CD4-positive, alpha-beta memory T cell (primary cell): Measurements from ENCODE around the gene SLX4. TPM values are rescaled to one million over a fixed set of nuclear protein-coding genes. Genes with fewer than 3 reads are reported as not detected.

ENCODE experiments used
- CTCF ChIA-PET: fragments of 350-600 bp; sonication (Branson Sonifier 250); formaldehyde crosslinking; loops from one replicate; lab custom pipeline; 2021; ENCODE audit warnings: inconsistent platforms; ENCODE audit not compliant: partially characterized antibody; lab: Charles Lee
- POLR2A ChIA-PET: fragments of 350-600 bp; sonication (Branson Sonifier 250); formaldehyde crosslinking; loops from one replicate; lab custom pipeline; 2021; ENCODE audit not compliant: partially characterized antibody; lab: Charles Lee
- DNase-seq, 5 donors: peaks; one replicate each; pipeline versions ENCODE4 v3.0.0 to v3.0.0-alpha.2; 2020 to 2022; ENCODE audit warnings: mixed read lengths in 1 of 5
- H3K27ac ChIP-seq: one replicate; pipeline ENCODE4 v1.7.0; 2013; ENCODE audit warnings: low read depth, low read length
- H3K27me3 ChIP-seq: 2 replicates; pipeline ENCODE4 v1.7.0; 2013; ENCODE audit warnings: mild to moderate bottlenecking, low read length, moderate library complexity; ENCODE audit not compliant: insufficient read depth
- H3K36me3 ChIP-seq: 2 replicates; pipeline ENCODE4 v1.7.0; 2013; ENCODE audit warnings: mild to moderate bottlenecking, low read length, moderate library complexity; ENCODE audit not compliant: insufficient read depth
- H3K4me1 ChIP-seq: 2 replicates; pipeline ENCODE4 v1.7.0; 2013; ENCODE audit warnings: mild to moderate bottlenecking, low read length, moderate library complexity; ENCODE audit not compliant: insufficient read depth
- H3K4me3 ChIP-seq, 2 donors: one replicate each; pipeline ENCODE4 v1.7.0; 2013; ENCODE audit warnings: low read length in 2 of 2, mild to moderate bottlenecking in 1 of 2
- H3K9me3 ChIP-seq, 2 donors: one replicate each; pipeline ENCODE4 v1.7.0; 2013; ENCODE audit warnings: low read length in 2 of 2, control low read depth in 1 of 2; ENCODE audit not compliant: control insufficient read depth in 1 of 2
- H3K27ac Mint-ChIP-seq, 7 donors: one replicate each; pipeline ENCODE4 v1.8.0; 2020 to 2021; ENCODE audit warnings: mixed read lengths in 7 of 7, mild to moderate bottlenecking in 6 of 7, inconsistent platforms in 3 of 7, moderate library complexity in 3 of 7
- H3K27me3 Mint-ChIP-seq, 2 donors: one replicate each; pipeline ENCODE4 v1.8.0; 2020 to 2021; ENCODE audit warnings: mixed read lengths in 2 of 2
- H3K36me3 Mint-ChIP-seq, 2 donors: one replicate each; pipeline ENCODE4 v1.8.0; 2020 to 2021; ENCODE audit warnings: mixed read lengths in 2 of 2, inconsistent platforms in 1 of 2, mild to moderate bottlenecking in 1 of 2
- H3K4me1 Mint-ChIP-seq, 4 donors: one replicate each; pipeline ENCODE4 v1.8.0; 2020 to 2021; ENCODE audit warnings: mixed read lengths in 4 of 4, mild to moderate bottlenecking in 1 of 4
- H3K4me3 Mint-ChIP-seq, 8 donors: one replicate each; pipeline ENCODE4 v1.8.0; 2020 to 2021; ENCODE audit warnings: mixed read lengths in 8 of 8, mild to moderate bottlenecking in 7 of 8, moderate library complexity in 6 of 8, inconsistent platforms in 3 of 8
- H3K9me3 Mint-ChIP-seq, 8 donors: one replicate each; pipeline ENCODE4 v1.8.0; 2020 to 2021; ENCODE audit warnings: mixed read lengths in 8 of 8, mild to moderate bottlenecking in 5 of 8, inconsistent platforms in 3 of 8, moderate library complexity in 1 of 8
- intact Hi-C: fragments of 100-400 bp; cut with micrococcal nuclease; formaldehyde crosslinking; loops from one replicate; pipeline ENCODE4 v1.15.1; 2023
- polyA plus RNA-seq, 2 donors: library from polyadenylated mRNA; unstranded; fragments of 300-500 nt; fragmentation: Illumina TruSeq; gene quantifications; one replicate each; pipeline ENCODE4 v1.2.3, GENCODE V29; 2021
- total RNA-seq, 2 experiments: library from RNA; stranded (reverse); gene quantifications; one replicate each; pipeline ENCODE4 v1.2.3, GENCODE V29; 2021

Gene SLX4
- total and polyA plus RNA-seq, 4 experiments from 2014 or later: 0.87 to 6.7 (median 5.7) TPM; not detected in 1

DNA sequence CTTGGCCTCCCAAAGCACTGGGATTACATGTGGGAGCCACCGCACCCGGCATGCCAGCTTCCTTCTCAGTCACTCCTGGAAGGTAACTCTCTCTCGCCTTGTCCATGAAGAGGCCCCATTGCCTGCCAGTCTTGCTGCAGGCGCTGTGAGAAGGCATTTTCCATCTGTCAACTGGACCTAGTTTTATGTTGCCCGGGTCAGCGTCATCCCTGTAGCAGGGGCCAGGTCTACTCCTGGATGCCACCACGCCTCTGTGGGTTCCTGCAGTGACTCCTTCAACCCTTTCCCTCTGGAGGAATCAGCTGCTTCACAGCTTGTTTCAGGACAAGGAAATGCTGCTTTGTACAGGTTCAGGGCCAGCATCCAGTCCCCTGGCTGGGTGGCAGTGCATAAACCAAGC lies 31.6 kb downstream of the SLX4 start:
- Histone ChIP-seq H3K27ac (no peak overlapping the region), H3K4me3 (no peak overlapping the region), H3K27me3 (no peaks in the 10 kb centered on the region), H3K9me3 (no peaks in the 10 kb centered on the region), H3K36me3 (no peaks in the 10 kb centered on the region), H3K4me1 (peaks cover 36% of the 10 kb centered on the region)
- Mint-ChIP-seq H3K27ac (peak overlapping the region; percentile 37 to 95 (median 88)), H3K4me1 (peaks cover 19 to 56% (median 39%) of the 10 kb centered on the region in 4 donors), H3K27me3 (no peaks in the 10 kb centered on the region), H3K4me3 (peak overlapping the region in 6 of 8 donors; percentile 46 to 98 (median 66)), H3K36me3 (peaks cover 0 to 20% of the 10 kb centered on the region in 2 donors), H3K9me3 (no peaks in the 10 kb centered on the region)
- DNase-seq: no peak
- CTCF ChIA-PET: no interaction called here
- POLR2A ChIA-PET: interaction anchor here (0.6 to 2.7 kb wide), 2 partner anchors 15 to 170 kb away, joined by 5 to 7 read pairs; no protein-coding TSS in a partner anchor
- intact Hi-C loops: loop anchor here (5.0 kb wide), 2 partner anchors 73 to 77 kb away; partner anchors contain the start of genes CLUAP1 and DNASE1

DNA sequence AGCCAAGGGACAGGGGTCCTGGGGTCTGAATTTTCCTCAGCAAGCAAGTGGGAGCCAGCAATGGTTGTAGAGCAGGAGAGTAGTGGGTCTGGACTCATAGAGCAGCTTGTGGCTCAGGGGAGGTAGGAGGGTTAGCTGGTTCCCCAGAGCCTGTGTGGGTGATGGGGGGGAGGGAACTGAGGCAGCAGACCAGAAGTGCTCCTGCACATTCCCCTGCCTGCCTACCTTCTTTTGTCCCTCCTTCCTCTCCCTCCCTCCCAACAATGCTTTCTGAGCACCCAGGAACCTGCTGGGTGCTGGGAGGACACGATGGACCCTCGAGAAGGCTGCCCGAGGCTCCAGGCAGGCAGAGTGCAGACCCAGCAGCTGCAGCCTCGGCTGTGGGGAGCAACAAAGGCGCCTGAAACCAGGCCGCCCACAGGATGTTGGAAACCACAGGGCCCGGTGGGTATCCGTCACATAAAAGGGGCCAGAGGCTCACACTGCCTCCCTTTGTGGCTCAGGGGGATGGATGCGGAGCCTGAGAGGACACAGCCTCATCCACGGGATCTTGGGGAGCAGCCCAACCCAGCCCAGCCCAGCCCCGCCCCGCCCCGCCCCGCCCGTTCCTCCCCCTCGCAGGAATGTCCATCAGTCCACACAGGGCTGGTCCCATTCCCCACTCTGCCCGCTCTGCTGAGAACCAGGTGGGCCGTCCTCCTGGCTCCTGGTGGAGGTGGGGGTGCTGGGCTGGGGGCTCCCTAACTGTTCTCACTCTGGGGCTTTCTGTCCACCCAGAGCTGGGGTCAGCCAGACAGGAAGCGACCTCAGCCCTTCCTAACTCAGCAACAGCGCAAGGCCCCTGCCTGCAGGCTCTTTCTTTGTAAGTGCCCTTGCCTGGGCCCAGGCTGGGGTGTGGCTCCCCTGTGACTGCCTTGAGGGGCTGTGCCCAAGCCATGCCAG lies 32.5 kb downstream of the SLX4 start:
- H3K9me3 Mint-ChIP-seq: no peaks in the 10 kb centered on the region
- H3K27me3 ChIP-seq: no peaks in the 10 kb centered on the region
- H3K36me3 ChIP-seq: no peaks in the 10 kb centered on the region
- H3K4me1 Mint-ChIP-seq: peaks cover 22 to 65% (median 44%) of the 10 kb centered on the region in 4 donors
- ChIA-PET POLR2A (interaction anchor here (0.6 to 3.7 kb wide), 13 partner anchors 10 to 178 kb away, joined by 3 to 32 read pairs (median 3); partner anchors contain the start of genes CLUAP1, SLX4, ZNF174 and ZSCAN32), CTCF (no interaction called here)
- peak overlapping the region; percentile 47 to 61 for H3K4me3 ChIP-seq
- H3K27me3 Mint-ChIP-seq: no peaks in the 10 kb centered on the region
- no peaks in the 10 kb centered on the region for H3K9me3 ChIP-seq
- peak overlapping the region; percentile 75 for H3K27ac ChIP-seq
- H3K4me1 ChIP-seq: peaks cover 45% of the 10 kb centered on the region
- peak; percentile 43 to 69 (median 57) for DNase-seq
- intact Hi-C loops: loop anchor here (1.0 to 5.0 kb wide), 3 partner anchors 32 to 77 kb away; partner anchors contain the start of genes CLUAP1, DNASE1 and SLX4
- H3K36me3 Mint-ChIP-seq: peaks cover 0 to 24% of the 10 kb centered on the region in 2 donors
- peak overlapping the region; percentile 90 to 98 (median 95) for H3K27ac Mint-ChIP-seq
- peak overlapping the region; percentile 94 to 99 (median 98) for H3K4me3 Mint-ChIP-seq

DNA sequence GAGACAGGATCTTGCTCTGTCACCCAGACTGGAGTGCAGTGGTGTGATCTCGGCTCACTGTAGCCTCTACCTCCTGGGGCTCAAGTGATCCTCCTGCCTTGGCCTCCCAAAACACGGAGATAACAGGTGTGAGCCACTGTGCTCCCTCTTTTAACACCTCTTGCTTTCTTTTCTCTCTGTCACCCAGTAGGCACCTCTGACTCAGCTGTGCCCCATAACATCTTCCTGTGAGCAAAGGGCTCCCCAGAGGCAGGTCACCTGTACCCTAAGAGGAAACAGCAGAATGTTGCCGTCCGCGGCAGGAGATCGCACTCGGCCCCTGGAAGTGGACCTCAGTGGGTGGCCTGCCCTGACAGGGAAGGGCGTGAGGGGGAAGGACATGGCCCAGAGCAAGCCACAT lies 33.3 kb downstream of the SLX4 start:
- intact Hi-C loops: loop anchor here (1.0 to 5.0 kb wide), 3 partner anchors 33 to 76 kb away; partner anchors contain the start of genes CLUAP1, DNASE1 and SLX4
- Histone ChIP-seq H3K36me3 (no peaks in the 10 kb centered on the region), H3K27ac (peak overlapping the region; percentile 75), H3K4me3 (peak overlapping the region; percentile 47 to 61), H3K27me3 (no peaks in the 10 kb centered on the region), H3K9me3 (no peaks in the 10 kb centered on the region), H3K4me1 (peaks cover 52% of the 10 kb centered on the region)
- Mint-ChIP-seq H3K36me3 (peaks cover 0 to 27% of the 10 kb centered on the region in 2 donors), H3K9me3 (no peaks in the 10 kb centered on the region), H3K4me3 (peak overlapping the region; percentile 94 to 99 (median 98)), H3K27ac (peak overlapping the region; percentile 90 to 98 (median 95)), H3K4me1 (peaks cover 26 to 70% (median 49%) of the 10 kb centered on the region in 4 donors), H3K27me3 (no peaks in the 10 kb centered on the region)
- POLR2A ChIA-PET: interaction anchor here (0.6 to 3.7 kb wide), 14 partner anchors 10 to 177 kb away, joined by 3 to 32 read pairs (median 3); partner anchors contain the start of genes CLUAP1, SLX4, ZNF174 and ZSCAN32
- peak; percentile 27 to 79 (median 43) for DNase-seq
- CTCF ChIA-PET: interaction anchor here (1.6 kb wide), 1 partner anchor 34 kb away, joined by 5 read pairs; the partner anchor contains the start of gene SLX4

DNA sequence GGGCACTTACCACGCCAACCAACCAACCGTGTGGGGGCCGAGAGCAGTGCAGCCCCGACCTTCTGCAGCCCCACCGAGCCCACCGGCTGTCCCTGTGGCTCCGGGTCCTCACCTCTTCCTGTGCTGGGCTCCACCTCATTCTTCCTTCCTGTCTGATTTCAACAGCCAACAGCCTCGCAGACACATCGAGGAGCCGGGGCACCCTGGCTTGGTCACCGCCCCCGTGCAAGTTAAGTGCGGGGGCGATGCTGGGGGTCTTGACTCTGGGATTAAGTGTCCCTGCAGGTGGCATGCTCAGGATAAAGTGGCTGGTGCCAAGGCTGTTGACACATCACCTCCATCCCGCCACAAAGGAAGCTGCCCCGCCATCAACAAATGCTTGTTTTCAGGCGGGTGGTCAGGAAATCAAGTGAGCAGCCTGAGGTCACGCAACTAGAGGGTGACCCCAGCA lies 34.1 kb downstream of the SLX4 start, which contains the start of gene NLRC3:
NLRC3 (minus strand) TSS at position 102 of the 451 bp plus-strand sequence. CDS start 12,367 bp downstream, outside the sequence.
- H3K4me3 Mint-ChIP-seq: peak within 1 kb of the TSS; percentile 94 to 99 (median 98)
- no peaks in the 10 kb centered on the region for H3K27me3 Mint-ChIP-seq
- Histone ChIP-seq H3K4me3 (peak within 1 kb of the TSS; percentile 61 to 85), H3K36me3 (no peaks in the 10 kb centered on the region), H3K9me3 (no peaks in the 10 kb centered on the region), H3K27me3 (no peaks in the 10 kb centered on the region), H3K4me1 (peaks cover 58% of the 10 kb centered on the region), H3K27ac (peak within 1 kb of the TSS; percentile 75)
- intact Hi-C loops: loop anchor here (5.0 kb wide), 2 partner anchors 75 kb away; partner anchors contain the start of genes CLUAP1 and DNASE1
- H3K36me3 Mint-ChIP-seq: peaks cover 2 to 32% of the 10 kb centered on the region in 2 donors
- H3K4me1 Mint-ChIP-seq: peaks cover 27 to 76% (median 52%) of the 10 kb centered on the region in 4 donors
- H3K9me3 Mint-ChIP-seq: no peaks in the 10 kb centered on the region
- peak; percentile 42 to 72 (median 49) for DNase-seq
- ChIA-PET POLR2A (interaction anchor here (0.9 to 3.7 kb wide), 13 partner anchors 10 to 176 kb away, joined by 3 to 32 read pairs (median 4); partner anchors contain the start of genes SLX4, ZNF174 and ZSCAN32), CTCF (interaction anchor here (1.2 to 1.6 kb wide), 2 partner anchors 35 to 50 kb away, joined by 4 to 5 read pairs; partner anchors contain the start of gene SLX4)
- peak within 1 kb of the TSS; percentile 90 to 98 (median 97) for H3K27ac Mint-ChIP-seq

DNA sequence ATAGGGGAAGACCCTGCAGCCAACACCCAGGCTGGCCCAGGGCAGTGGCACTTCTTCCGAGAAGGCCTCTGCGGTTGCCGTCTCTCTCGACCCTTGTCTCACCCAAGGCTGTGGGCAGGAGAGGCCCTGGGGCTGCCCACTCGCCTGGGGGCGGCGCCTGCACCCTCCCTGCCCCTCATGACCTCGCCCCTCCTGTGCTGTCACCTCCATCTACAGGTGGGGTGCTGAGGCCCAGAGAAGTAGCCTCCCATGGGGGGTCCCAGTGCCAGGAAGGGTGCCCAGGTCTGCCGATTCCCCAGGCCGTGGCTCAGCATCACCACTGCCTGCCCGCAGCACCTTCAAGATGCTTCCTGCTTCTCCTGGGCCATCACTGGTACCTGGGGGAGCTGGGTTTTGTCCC lies 35.2 kb downstream of the SLX4 start:
- CTCF ChIA-PET: interaction anchor here (1.2 to 1.6 kb wide), 2 partner anchors 36 to 49 kb away, joined by 4 to 5 read pairs; partner anchors contain the start of gene SLX4
- peak in 4 of 5 donors; percentile 8 to 43 (median 22) for DNase-seq

DNA sequence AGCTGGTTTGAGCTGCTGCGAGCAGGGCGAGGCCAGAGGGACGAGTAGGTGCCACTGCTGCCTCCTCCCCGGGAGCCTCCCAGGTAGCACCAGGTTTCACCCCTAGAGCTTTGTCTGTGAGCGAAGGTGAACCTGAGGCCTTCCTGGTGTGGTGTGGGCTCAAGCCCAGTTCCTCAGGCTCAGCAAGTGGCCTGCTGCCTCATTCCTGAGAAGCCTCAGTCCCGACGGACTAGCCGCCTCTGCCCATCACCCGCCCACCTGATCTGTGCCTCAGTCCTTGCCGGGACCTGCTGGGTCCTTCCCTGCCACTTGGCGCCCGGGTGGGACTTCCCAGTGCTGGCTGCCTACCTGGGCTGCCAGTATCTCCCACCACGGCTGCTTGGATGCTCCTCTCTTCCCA lies 35.9 kb downstream of the SLX4 start:
- Mint-ChIP-seq H3K4me3 (peak overlapping the region; percentile 94 to 99 (median 98)), H3K4me1 (peaks cover 32 to 79% (median 53%) of the 10 kb centered on the region in 4 donors), H3K27ac (peak overlapping the region; percentile 84 to 93 (median 88)), H3K27me3 (no peaks in the 10 kb centered on the region), H3K9me3 (peaks cover 0 to 7% (median 4%) of the 10 kb centered on the region in 8 donors), H3K36me3 (peaks cover 17 to 42% of the 10 kb centered on the region in 2 donors)
- Histone ChIP-seq H3K36me3 (peaks cover 3% of the 10 kb centered on the region), H3K9me3 (peaks cover 0 to 3% of the 10 kb centered on the region in 2 donors), H3K27ac (peak overlapping the region; percentile 75), H3K4me3 (peak overlapping the region; percentile 61 to 85), H3K27me3 (no peaks in the 10 kb centered on the region), H3K4me1 (peaks cover 61% of the 10 kb centered on the region)
- ChIA-PET CTCF (interaction anchor here (1.2 kb wide), 1 partner anchor 49 kb away, joined by 3 read pairs; no protein-coding TSS in a partner anchor), POLR2A (interaction anchor here (0.8 to 3.7 kb wide), 6 partner anchors 8 to 43 kb away, joined by 3 to 32 read pairs (median 4); partner anchors contain the start of gene SLX4)
- intact Hi-C loops: loop anchor here (5.0 kb wide), 2 partner anchors 73 to 77 kb away; partner anchors contain the start of genes CLUAP1 and DNASE1
- no peak for DNase-seq

More for the DNA sequence above, 35.2 kb downstream of the SLX4 start:
- H3K27me3 Mint-ChIP-seq: no peaks in the 10 kb centered on the region
- no peaks in the 10 kb centered on the region for H3K9me3 ChIP-seq
- POLR2A ChIA-PET: interaction anchor here (0.9 to 3.7 kb wide), 11 partner anchors 9 to 175 kb away, joined by 3 to 32 read pairs (median 4); partner anchors contain the start of genes SLX4, ZNF174 and ZSCAN32
- H3K36me3 Mint-ChIP-seq: peaks cover 10 to 38% of the 10 kb centered on the region in 2 donors
- peak overlapping the region; percentile 90 to 98 (median 97) for H3K27ac Mint-ChIP-seq
- H3K4me3 Mint-ChIP-seq: peak overlapping the region; percentile 94 to 99 (median 98)
- H3K4me3 ChIP-seq: peak overlapping the region; percentile 61 to 85
- intact Hi-C loops: loop anchor here (5.0 kb wide), 2 partner anchors 74 to 76 kb away; partner anchors contain the start of genes CLUAP1 and DNASE1
- peaks cover 61% of the 10 kb centered on the region for H3K4me1 ChIP-seq
- peak overlapping the region; percentile 75 for H3K27ac ChIP-seq
- H3K36me3 ChIP-seq: no peaks in the 10 kb centered on the region
- no peaks in the 10 kb centered on the region for H3K27me3 ChIP-seq
- H3K9me3 Mint-ChIP-seq: peaks cover 0 to 2% (median 0%) of the 10 kb centered on the region in 8 donors
- H3K4me1 Mint-ChIP-seq: peaks cover 30 to 81% (median 56%) of the 10 kb centered on the region in 4 donors
